ENCODE results near the gene PHF3.

PHF3 gene

GRCh38 chr6:63611560-63611959, 24.0 kb upstream of the PHF3 start:
- no peak overlapping the region for H3K27ac ChIP-seq (ENCODE audit: low read length)
- H3K36me3 ChIP-seq (ENCODE audit: insufficient read depth, low read depth, low read length): no peaks in the 10 kb centered on the region
- no peaks in the 10 kb centered on the region for H3K9me3 ChIP-seq (ENCODE audit: insufficient read depth, low read depth, low read length)
- no peaks in the 10 kb centered on the region; the same call in 1 of the 2 replicates for H3K27me3 ChIP-seq (ENCODE audit: insufficient read depth, low read length)
- no peak overlapping the region for H3K9ac ChIP-seq (ENCODE audit: low read depth, low read length)
- no peak overlapping the region for H3K4me3 ChIP-seq (ENCODE audit: low read length)
- H3K4me1 ChIP-seq (ENCODE audit: insufficient read depth, low read length): no peaks in the 10 kb centered on the region

- Histone ChIP-seq H3K27ac (ENCODE audit: low read length) (no peak overlapping the region), H3K9ac (ENCODE audit: low read depth, low read length) (no peak overlapping the region), H3K27me3 (ENCODE audit: insufficient read depth, low read length) (no peaks in the 10 kb centered on the region; the same call in 1 of the 2 replicates), H3K4me3 (ENCODE audit: low read length) (no peak overlapping the region), H3K9me3 (ENCODE audit: insufficient read depth, low read depth, low read length) (no peaks in the 10 kb centered on the region), H3K36me3 (ENCODE audit: insufficient read depth, low read depth, low read length) (no peaks in the 10 kb centered on the region), H3K4me1 (ENCODE audit: insufficient read depth, low read length) (no peaks in the 10 kb centered on the region)
Observed at GRCh38 chr6:63615590-63615989, 20.0 kb upstream of the PHF3 start.

- Histone ChIP-seq H3K36me3 (ENCODE audit: insufficient read depth, low read depth, low read length) (no peaks in the 10 kb centered on the region), H3K27ac (ENCODE audit: low read length) (no peak overlapping the region), H3K9ac (ENCODE audit: low read depth, low read length) (no peak overlapping the region), H3K4me1 (ENCODE audit: insufficient read depth, low read length) (no peaks in the 10 kb centered on the region), H3K27me3 (ENCODE audit: insufficient read depth, low read length) (peaks cover 8% of the 10 kb centered on the region), H3K9me3 (ENCODE audit: insufficient read depth, low read depth, low read length) (no peaks in the 10 kb centered on the region), H3K4me3 (ENCODE audit: low read length) (no peak overlapping the region)
Observed at GRCh38 chr6:63624091-63624490, 11.5 kb upstream of the PHF3 start.

- H3K9me3 ChIP-seq (ENCODE audit: insufficient read depth, low read depth, low read length): no peaks in the 10 kb centered on the region
- H3K27me3 ChIP-seq (ENCODE audit: insufficient read depth, low read length): peaks cover 67% of the 10 kb centered on the region
- H3K36me3 ChIP-seq (ENCODE audit: insufficient read depth, low read depth, low read length): no peaks in the 10 kb centered on the region
- no peak overlapping the region for H3K9ac ChIP-seq (ENCODE audit: low read depth, low read length)
- no peak overlapping the region for H3K27ac ChIP-seq (ENCODE audit: low read length)
- H3K4me3 ChIP-seq (ENCODE audit: low read length): no peak overlapping the region
- peaks cover 10% of the 10 kb centered on the region; the same call in 1 of the 2 replicates for H3K4me1 ChIP-seq (ENCODE audit: insufficient read depth, low read length)
Observed at GRCh38 chr6:63630466-63630865, 5.1 kb upstream of the PHF3 start.

- Histone ChIP-seq H3K9ac (ENCODE audit: low read depth, low read length) (no peak overlapping the region), H3K36me3 (ENCODE audit: insufficient read depth, low read depth, low read length) (no peaks in the 10 kb centered on the region), H3K4me1 (ENCODE audit: insufficient read depth, low read length) (peaks cover 17% of the 10 kb centered on the region; the same call in 1 of the 2 replicates), H3K27me3 (ENCODE audit: insufficient read depth, low read length) (peaks cover 54% of the 10 kb centered on the region), H3K9me3 (ENCODE audit: insufficient read depth, low read depth, low read length) (no peaks in the 10 kb centered on the region), H3K4me3 (ENCODE audit: low read length) (peak overlapping the region; percentile 89), H3K27ac (ENCODE audit: low read length) (no peak overlapping the region)
Observed at GRCh38 chr6:63634630-63635029, 972 bp upstream of the PHF3 start.

- Histone ChIP-seq H3K4me1 (ENCODE audit: insufficient read depth, low read length) (peaks cover 17% of the 10 kb centered on the region; the same call in 1 of the 2 replicates), H3K27ac (ENCODE audit: low read length) (no peak overlapping the region), H3K9me3 (ENCODE audit: insufficient read depth, low read depth, low read length) (no peaks in the 10 kb centered on the region), H3K27me3 (ENCODE audit: insufficient read depth, low read length) (peaks cover 49% of the 10 kb centered on the region), H3K9ac (ENCODE audit: low read depth, low read length) (peak overlapping the region; percentile 67; the same call in 1 of the 2 replicates), H3K4me3 (ENCODE audit: low read length) (peak overlapping the region; percentile 89), H3K36me3 (ENCODE audit: insufficient read depth, low read depth, low read length) (no peaks in the 10 kb centered on the region)
Observed at GRCh38 chr6:63635215-63635587, 401 bp upstream of the PHF3 start.

GRCh38 chr6:63636518-63637021, 968 bp downstream of the PHF3 start:
- H3K36me3 ChIP-seq (ENCODE audit: insufficient read depth, low read depth, low read length): peaks cover under 1% of the 10 kb centered on the region; the same call in 1 of the 2 replicates
- peak overlapping the region; percentile 37 for H3K27ac ChIP-seq (ENCODE audit: low read length)
- H3K9me3 ChIP-seq (ENCODE audit: insufficient read depth, low read depth, low read length): no peaks in the 10 kb centered on the region
- peaks cover 17% of the 10 kb centered on the region; the same call in 1 of the 2 replicates for H3K4me1 ChIP-seq (ENCODE audit: insufficient read depth, low read length)
- H3K4me3 ChIP-seq (ENCODE audit: low read length): peak overlapping the region; percentile 89
- peak overlapping the region; percentile 92 for H3K9ac ChIP-seq (ENCODE audit: low read depth, low read length)
- H3K27me3 ChIP-seq (ENCODE audit: insufficient read depth, low read length): peaks cover 36% of the 10 kb centered on the region; the same call in 1 of the 2 replicates

GRCh38 chr6:63637865-63638445, 2.4 kb downstream of the PHF3 start:
- Histone ChIP-seq H3K27me3 (ENCODE audit: insufficient read depth, low read length) (peaks cover 23% of the 10 kb centered on the region; the same call in 1 of the 2 replicates), H3K27ac (ENCODE audit: low read length) (no peak overlapping the region), H3K9ac (ENCODE audit: low read depth, low read length) (peak overlapping the region; percentile 92; the same call in 1 of the 2 replicates), H3K9me3 (ENCODE audit: insufficient read depth, low read depth, low read length) (no peaks in the 10 kb centered on the region), H3K36me3 (ENCODE audit: insufficient read depth, low read depth, low read length) (peaks cover 9% of the 10 kb centered on the region; the same call in 1 of the 2 replicates), H3K4me1 (ENCODE audit: insufficient read depth, low read length) (peaks cover 12% of the 10 kb centered on the region; the same call in 1 of the 2 replicates), H3K4me3 (ENCODE audit: low read length) (peak overlapping the region; percentile 89)

- Histone ChIP-seq H3K36me3 (ENCODE audit: insufficient read depth, low read depth, low read length) (peaks cover 14% of the 10 kb centered on the region; the same call in 1 of the 2 replicates), H3K27ac (ENCODE audit: low read length) (no peak overlapping the region), H3K4me1 (ENCODE audit: insufficient read depth, low read length) (peaks cover 11% of the 10 kb centered on the region; the same call in 1 of the 2 replicates), H3K4me3 (ENCODE audit: low read length) (no peak overlapping the region), H3K27me3 (ENCODE audit: insufficient read depth, low read length) (peaks cover 2% of the 10 kb centered on the region; the same call in 1 of the 2 replicates), H3K9ac (ENCODE audit: low read depth, low read length) (no peak overlapping the region), H3K9me3 (ENCODE audit: insufficient read depth, low read depth, low read length) (no peaks in the 10 kb centered on the region)
Observed at GRCh38 chr6:63640062-63640461, 4.5 kb downstream of the PHF3 start.

- no peaks in the 10 kb centered on the region for H3K27me3 ChIP-seq (ENCODE audit: insufficient read depth, low read length)
- H3K4me3 ChIP-seq (ENCODE audit: low read length): no peak overlapping the region
- peaks cover 3% of the 10 kb centered on the region; the same call in 1 of the 2 replicates for H3K4me1 ChIP-seq (ENCODE audit: insufficient read depth, low read length)
- no peaks in the 10 kb centered on the region for H3K9me3 ChIP-seq (ENCODE audit: insufficient read depth, low read depth, low read length)
- H3K9ac ChIP-seq (ENCODE audit: low read depth, low read length): no peak overlapping the region
- H3K27ac ChIP-seq (ENCODE audit: low read length): no peak overlapping the region
- peaks cover 30% of the 10 kb centered on the region; the same call in 1 of the 2 replicates for H3K36me3 ChIP-seq (ENCODE audit: insufficient read depth, low read depth, low read length)
Observed at GRCh38 chr6:63643862-63644261, 8.3 kb downstream of the PHF3 start.

- no peak overlapping the region for H3K4me3 ChIP-seq (ENCODE audit: low read length)
- H3K9me3 ChIP-seq (ENCODE audit: insufficient read depth, low read depth, low read length): no peaks in the 10 kb centered on the region
- H3K9ac ChIP-seq (ENCODE audit: low read depth, low read length): no peak overlapping the region
- no peak overlapping the region for H3K27ac ChIP-seq (ENCODE audit: low read length)
- no peaks in the 10 kb centered on the region for H3K27me3 ChIP-seq (ENCODE audit: insufficient read depth, low read length)
- peaks cover 30% of the 10 kb centered on the region; the same call in 1 of the 2 replicates for H3K36me3 ChIP-seq (ENCODE audit: insufficient read depth, low read depth, low read length)
- H3K4me1 ChIP-seq (ENCODE audit: insufficient read depth, low read length): peaks cover 2% of the 10 kb centered on the region; the same call in 1 of the 2 replicates
Observed at GRCh38 chr6:63644668-63645326, 9.2 kb downstream of the PHF3 start.

Measured in iPS-20b (cell line).